GM18517 (cell line): ENCODE data around the gene ZFP64.
"Not testable (repeated sequence)": the region's sequence is repeated elsewhere in the genome, so short reads cannot be mapped to it uniquely, and the experiment has no call there.

ENCODE experiments used
- ATAC-seq: cut with Tn5 transposase; IDR thresholded peaks from one replicate; pipeline ENCODE4 v1.9.1; 2021; ENCODE audit warnings: mild to moderate bottlenecking, moderate library complexity; ENCODE audit not compliant: unreplicated experiment

ZFP64 gene

GRCh38 chr20:52204136-52204535, 12.6 kb upstream of the ZFP64 start:
- no peak for ATAC-seq

- ATAC-seq = no peak
Measured at GRCh38 chr20:52201395-52201794, 9.8 kb upstream of the ZFP64 start.

GRCh38 chr20:52200870-52201269, 9.3 kb upstream of the ZFP64 start:
- ATAC-seq = no peak

GRCh38 chr20:52196845-52197244, 5.3 kb upstream of the ZFP64 start:
- ATAC-seq = no peak

- no peak for ATAC-seq
Measured at GRCh38 chr20:52193886-52194545, 2.4 kb upstream of the ZFP64 start.

- no peak for ATAC-seq
Measured at GRCh38 chr20:52193133-52193532, 1.6 kb upstream of the ZFP64 start.

- not testable (repeated sequence) for ATAC-seq
Measured at GRCh38 chr20:52192719-52193007, 1.1 kb upstream of the ZFP64 start.

GRCh38 chr20:52191916-52192718, 538 bp upstream of the ZFP64 start:
- peak; percentile 46 for ATAC-seq

GRCh38 chr20:52190437-52191131, 995 bp downstream of the ZFP64 start:
- ATAC-seq = peak; percentile 40

- no peak for ATAC-seq
Measured at GRCh38 chr20:52181766-52182165, 9.8 kb downstream of the ZFP64 start.

GRCh38 chr20:52180180-52180840, 11.3 kb downstream of the ZFP64 start:
- ATAC-seq = no peak

- ATAC-seq = peak; percentile 94
Measured at GRCh38 chr20:52179331-52180179, 12.0 kb downstream of the ZFP64 start.

GRCh38 chr20:52178691-52179090, 12.9 kb downstream of the ZFP64 start:
- ATAC-seq = no peak

- no peak for ATAC-seq
Measured at GRCh38 chr20:52175840-52176239, 15.7 kb downstream of the ZFP64 start.

- peak; percentile 85 for ATAC-seq
Measured at GRCh38 chr20:52172392-52173047, 19.1 kb downstream of the ZFP64 start.

GRCh38 chr20:52171025-52171424, 20.6 kb downstream of the ZFP64 start:
- no peak for ATAC-seq

GRCh38 chr20:52168116-52168515, 23.5 kb downstream of the ZFP64 start:
- ATAC-seq = no peak

- no peak for ATAC-seq
Measured at GRCh38 chr20:52167232-52167840, 24.2 kb downstream of the ZFP64 start.

GRCh38 chr20:52166150-52166549, 25.4 kb downstream of the ZFP64 start:
- ATAC-seq = no peak
